GM18499 (cell line): ENCODE results near the gene INTS11.

ENCODE experiments used
- ATAC-seq: cut with Tn5 transposase; IDR thresholded peaks from one replicate; pipeline ENCODE4 v1.9.1; 2021; ENCODE audit warnings: moderate number of reproducible peaks; ENCODE audit not compliant: insufficient read depth, unreplicated experiment

The INTS11 gene

DNA sequence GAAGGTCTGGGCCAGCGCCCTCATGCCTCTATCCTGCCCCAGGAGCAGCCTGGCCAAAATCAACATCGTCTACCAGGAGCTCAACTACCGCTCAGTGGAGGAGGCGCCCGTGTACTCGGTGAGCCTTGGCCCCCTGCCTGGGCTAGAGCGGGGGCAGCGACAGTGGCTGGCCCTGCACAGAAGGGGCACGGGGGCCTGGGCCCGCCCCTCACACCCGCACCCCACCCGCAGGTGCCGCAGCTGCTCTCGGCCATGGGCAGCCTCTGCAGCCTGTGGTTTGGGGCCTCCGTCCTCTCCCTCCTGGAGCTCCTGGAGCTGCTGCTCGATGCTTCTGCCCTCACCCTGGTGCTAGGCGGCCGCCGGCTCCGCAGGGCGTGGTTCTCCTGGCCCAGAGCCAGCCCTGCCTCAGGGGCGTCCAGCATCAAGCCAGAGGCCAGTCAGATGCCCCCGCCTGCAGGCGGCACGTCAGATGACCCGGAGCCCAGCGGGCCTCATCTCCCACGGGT lies 33.4 kb downstream of the INTS11 start:
- no peak for ATAC-seq

GRCh38 chr1:1290238-1290731 lies 34.2 kb downstream of the INTS11 start:
- ATAC-seq = no peak

GRCh38 chr1:1287288-1288110 lies 37.0 kb downstream of the INTS11 start:
- ATAC-seq = no peak

DNA sequence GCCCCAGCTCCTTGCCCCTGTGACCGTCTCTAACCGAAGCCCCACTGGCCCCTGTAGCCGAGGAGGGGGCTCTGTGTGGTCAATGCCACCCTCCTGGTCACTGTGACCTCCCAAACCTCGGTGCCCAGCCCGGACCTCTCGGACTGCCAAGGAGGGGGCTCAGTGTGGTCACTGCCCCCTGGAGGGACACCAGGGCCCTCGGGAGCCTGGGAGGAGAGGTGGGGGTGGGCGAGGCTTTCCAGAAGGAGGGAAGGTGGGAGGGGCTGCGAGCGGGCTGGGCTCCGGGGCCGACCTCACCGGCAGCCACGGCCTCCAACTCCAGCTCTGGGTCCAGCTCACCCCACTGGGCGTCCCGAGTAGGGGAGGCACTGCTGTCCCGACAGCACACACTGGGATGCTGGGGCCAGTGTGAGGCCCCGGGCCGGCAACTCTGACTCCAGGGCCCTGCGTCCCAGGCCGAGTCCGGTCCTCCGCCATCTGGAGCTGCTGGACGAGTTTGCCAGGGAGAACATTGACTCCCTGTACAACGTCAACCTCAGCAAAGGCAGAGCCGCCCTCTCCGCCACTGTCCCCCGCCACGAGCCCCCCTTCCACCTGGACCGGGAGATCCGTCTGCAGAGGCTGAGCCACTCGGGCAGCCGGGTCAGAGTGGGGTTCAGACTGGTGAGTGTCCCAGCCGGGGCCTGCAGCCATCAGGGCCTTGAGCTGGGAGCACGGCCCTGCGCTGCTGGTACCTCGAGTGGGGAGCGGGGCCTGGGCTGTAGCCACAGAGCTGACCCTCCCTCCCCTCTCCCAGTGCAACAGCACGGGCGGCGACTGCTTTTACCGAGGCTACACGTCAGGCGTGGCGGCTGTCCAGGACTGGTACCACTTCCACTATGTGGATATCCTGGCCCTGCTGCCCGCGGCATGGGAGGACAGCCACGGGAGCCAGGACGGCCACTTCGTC lies 37.9 kb downstream of the INTS11 start:
- no peak for ATAC-seq

DNA sequence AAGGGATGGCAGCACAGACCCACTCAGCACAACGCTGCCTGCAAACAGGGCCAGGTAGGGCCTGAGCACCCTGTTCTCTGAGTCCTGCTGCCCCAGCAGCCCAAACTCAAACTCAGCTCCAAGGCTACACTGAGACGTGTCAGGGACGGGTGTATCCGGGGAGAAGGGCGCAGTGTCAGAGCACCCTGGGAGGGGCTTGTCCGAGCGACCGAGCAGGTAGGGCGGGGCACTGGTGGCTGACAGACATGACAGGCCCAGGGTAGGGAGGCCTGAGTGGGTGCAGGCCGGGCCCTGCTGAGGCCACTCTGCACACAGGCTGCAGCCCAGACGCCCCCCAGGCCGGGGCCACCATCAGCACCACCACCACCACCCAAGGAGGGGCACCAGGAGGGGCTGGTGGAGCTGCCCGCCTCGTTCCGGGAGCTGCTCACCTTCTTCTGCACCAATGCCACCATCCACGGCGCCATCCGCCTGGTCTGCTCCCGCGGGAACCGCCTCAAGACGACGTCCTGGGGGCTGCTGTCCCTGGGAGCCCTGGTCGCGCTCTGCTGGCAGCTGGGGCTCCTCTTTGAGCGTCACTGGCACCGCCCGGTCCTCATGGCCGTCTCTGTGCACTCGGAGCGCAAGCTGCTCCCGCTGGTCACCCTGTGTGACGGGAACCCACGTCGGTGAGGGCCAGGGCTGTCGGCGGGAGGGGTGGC lies 38.7 kb downstream of the INTS11 start:
- no peak for ATAC-seq

GRCh38 chr1:1285102-1285571 lies 39.3 kb downstream of the INTS11 start:
- ATAC-seq = no peak

DNA sequence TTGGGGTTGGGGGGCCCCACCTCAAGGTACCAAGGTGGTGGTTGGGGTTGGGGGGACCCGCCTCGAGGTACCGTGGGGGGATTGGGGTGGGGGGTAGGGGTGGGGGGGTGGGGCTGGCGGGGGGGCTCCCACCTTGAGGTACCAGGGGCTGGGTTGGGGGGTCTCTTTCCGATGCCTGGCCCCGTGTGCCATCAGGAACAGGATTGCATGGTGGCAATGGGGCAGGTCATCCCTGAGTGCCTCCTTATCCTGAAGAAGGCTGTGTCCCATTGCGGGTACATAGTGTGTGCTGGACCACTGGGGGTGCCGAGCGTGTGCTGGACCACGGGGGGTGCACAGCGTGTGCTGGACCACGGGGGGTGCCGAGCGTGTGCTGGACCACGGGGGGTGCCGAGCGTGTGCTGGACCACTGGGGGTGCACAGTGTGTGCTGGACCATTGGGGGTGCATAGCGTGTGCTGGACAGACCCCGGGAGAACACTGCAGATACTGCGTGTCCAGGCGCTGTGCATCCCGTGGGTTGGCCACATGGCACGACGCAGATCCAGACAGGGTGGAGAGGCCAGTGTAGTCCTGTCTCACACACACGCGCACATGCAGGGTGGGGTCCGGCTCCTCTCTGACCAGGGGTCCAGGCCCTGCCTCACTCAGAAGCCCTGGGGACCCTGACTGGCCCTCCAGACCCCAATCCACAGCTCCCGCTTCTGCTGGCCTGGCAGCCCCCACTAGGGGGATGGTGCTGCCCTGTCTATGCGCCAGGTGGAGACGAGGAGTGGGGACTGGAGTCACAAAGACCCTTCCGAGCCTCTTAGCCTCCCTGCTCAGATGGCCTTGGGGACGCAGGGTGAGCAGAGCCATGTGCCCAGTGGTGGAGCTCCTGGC lies 40.0 kb downstream of the INTS11 start:
- no peak for ATAC-seq

- ATAC-seq = no peak
These were observed 40.6 kb downstream of the INTS11 start for GRCh38 chr1:1283821-1284220.

DNA sequence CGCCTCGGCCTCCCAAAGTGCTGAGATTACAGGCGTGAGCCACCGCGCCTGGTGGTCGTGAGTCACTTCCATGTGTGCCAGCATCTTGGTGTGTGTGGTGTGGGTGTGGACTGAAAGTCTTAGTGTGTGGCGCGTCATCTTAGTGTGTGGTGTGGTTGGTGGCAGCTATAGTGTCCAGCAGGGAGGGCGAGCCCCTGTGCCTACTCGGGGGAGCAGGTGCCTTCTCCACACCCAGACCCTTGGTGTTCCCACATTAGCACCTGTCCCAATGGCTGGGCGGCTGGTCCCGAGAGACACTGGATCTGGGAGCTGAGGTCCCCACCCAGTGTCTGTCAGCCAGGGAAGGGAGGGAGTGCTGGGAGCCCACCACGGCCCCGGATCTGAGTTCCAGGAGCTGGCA lies 41.5 kb downstream of the INTS11 start:
- no peak for ATAC-seq

DNA sequence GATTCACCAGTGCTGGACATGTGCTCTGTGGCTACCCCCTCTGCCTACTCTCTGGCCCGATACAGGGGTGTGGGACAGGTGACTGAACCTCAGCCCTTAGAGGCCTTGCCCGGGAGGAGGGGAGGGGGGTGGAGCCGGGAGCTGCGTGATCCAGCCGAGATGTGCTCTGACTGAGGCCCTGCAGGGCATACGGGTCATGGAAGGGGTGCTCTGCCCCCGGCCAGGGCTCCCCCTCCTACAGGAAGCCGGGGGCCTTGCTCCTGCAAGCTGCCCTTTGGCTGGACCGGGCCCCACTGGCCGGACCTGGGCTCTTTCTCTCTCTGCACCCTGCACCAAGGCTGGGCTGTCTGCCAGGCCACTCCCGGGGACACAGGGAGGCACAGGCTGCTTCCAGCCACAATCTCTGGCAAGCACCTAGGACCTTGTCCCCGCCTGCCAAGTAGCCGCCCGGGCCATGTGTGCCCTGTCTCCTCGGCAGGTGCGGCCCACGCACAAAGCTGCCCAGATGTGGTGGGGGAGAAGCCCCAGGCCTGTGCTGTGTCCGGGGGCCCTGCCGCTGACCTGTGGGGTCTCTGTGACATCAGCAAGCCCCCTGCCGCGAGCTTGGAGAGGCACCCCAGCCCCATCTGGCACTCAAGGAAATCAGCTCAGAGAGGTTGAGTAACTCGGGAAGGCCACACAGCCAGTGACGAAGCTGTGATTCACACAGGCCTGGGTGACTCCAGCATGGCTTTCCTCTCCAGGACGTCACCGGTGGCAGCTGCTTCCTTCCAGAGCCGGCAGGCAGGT lies 42.7 kb downstream of the INTS11 start:
- ATAC-seq = no peak

DNA sequence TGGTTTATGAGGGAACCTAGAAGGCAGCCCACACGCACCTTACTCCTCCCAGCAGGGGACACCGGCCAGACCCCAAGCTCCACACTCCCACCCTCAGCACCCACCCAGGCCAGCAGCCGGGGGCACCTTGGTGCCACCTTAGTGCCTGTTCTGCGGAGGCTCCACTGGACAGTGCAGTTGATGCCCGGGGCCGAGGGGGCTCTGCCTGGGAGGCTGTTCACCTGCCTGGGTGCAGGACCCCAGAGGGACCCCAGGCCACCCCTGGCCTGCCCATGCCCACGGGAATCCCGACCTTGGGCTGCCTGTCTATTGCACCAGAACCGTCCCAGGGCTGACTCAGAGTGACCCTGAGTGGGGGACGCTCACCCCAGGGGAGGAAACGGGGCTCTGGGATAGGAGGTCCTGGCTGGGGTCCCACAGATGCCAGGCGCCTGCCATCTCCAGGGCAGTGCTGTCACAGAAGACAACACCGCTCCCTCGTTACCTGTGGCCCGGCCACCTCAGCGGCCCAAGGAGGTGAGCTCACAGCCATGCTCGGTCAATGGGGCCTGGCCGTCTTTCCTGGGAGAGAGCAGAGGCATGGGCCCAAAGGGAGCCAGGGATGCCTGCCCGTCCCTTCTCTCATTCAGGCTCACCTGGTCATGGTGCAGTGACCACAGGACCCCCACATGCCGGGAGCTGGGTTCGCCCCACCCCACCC lies 43.5 kb downstream of the INTS11 start:
- no peak for ATAC-seq

GRCh38 chr1:1279028-1279427 lies 45.4 kb downstream of the INTS11 start:
- ATAC-seq = no peak

DNA sequence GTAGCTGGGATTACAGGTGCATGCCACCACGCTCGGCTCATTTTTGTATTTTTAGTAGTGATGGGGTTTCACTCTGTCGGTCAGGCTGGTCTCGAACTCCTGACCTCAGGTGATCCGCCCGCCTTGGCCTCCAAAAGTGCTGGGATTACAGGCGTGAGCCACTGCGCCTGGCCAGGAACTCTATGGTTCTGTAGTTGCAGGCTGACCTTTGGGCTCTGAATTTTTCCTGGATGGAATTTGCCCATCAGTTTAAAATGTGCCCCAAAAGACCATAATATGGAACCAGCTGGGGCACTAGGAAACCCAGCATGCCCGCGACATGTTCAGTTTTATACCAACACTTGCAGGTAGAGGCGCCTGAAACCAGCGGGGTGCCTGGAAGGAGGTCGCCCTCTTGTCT lies 45.8 kb downstream of the INTS11 start:
- no peak for ATAC-seq

DNA sequence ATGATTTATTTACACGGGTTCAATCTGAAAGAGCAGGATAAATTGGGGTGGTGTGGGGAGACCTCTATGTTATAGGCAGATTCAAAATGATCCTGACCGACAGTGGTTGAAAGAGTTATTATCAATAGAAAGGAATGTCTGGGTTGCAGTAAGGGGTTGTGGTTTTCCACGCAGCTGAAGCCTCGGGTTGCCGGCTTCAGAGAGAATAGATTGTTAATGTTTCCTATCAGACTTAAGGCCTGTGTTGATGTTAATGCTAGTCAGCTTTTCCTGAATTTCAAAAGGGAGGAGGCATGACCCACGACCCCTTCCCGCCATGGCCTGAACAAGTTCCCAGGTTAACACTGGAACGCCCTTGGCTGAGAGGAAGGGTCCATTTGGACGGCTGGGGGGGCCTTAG lies 48.6 kb downstream of the INTS11 start:
- ATAC-seq = no peak

GRCh38 chr1:1274931-1275431 lies 49.5 kb downstream of the INTS11 start:
- no peak for ATAC-seq

DNA sequence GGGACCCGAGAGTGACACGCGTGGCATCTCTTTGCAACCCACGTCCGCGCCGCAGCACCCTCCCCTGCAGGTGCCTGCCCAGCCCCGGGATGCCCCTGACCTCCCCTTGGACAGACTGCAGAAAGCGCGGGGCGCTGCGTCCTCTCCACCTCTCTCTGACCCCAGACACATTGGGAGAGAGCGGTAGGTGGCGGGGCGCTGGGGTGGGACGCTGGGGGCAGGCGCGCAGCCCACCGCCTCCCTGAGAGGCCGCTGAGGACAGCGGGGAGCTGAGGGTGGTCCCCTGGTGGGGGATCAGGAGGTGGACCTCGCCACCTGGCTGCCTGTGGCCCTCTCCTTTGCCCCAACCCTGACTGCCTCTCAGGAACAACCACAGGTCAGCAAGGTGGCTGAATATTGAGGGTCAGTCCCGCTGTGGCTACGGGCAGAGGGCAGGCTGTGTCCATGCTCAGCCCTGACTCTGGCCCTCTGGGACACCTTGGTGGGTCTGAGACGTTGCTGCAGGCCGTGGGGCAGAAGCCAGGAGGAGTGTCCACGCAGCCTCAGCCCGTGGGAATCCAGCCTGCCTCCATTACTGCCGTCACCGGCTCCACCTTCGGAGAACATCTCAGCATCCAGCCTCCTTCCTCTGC lies 50.0 kb downstream of the INTS11 start:
- no peak for ATAC-seq
